Fibroblast of villous mesenchyme (primary cell): ENCODE measurements around the gene SWAP70. TPM values are rescaled to one million over a fixed set of nuclear protein-coding genes. Genes with fewer than 3 reads are reported as not detected.

Source experiments
- DNase-seq: peaks from one replicate; pipeline ENCODE4 v3.0.0-alpha.2; 2010; ENCODE audit warnings: low read depth
- H3K4me3 ChIP-seq: 2 replicates; pipeline ENCODE4 v1.5.1; 2011; ENCODE audit warnings: low read depth, mild to moderate bottlenecking, low read length
- CTCF ChIP-seq: IDR thresholded peaks from 2 replicates; pipeline ENCODE4 v1.5.1; 2012; ENCODE audit warnings: low read depth, mild to moderate bottlenecking, low read length; ENCODE audit not compliant: insufficient read depth
- total RNA-seq: library from RNA; depleted of rRNA; stranded (reverse); fragments of >200 nt; gene quantifications from 2 replicates; pipeline ENCODE4 v1.2.3, GENCODE V29; 2012

The SWAP70 gene
- total RNA-seq, 1 donor: 63.0 TPM

- no peak overlapping the region for H3K4me3 ChIP-seq
- DNase-seq: peak; percentile 88
- TF ChIP-seq CTCF: no peak
Measured at GRCh38 chr11:9755561-9756185, 91.8 kb downstream of the SWAP70 start.

- DNase-seq: no peak
- no peak for TF ChIP-seq CTCF
- no peak overlapping the region for H3K4me3 ChIP-seq
Measured at GRCh38 chr11:9756461-9756860, 92.6 kb downstream of the SWAP70 start.

GRCh38 chr11:9756878-9757277 is 93.0 kb downstream of the SWAP70 start:
- H3K4me3 ChIP-seq: no peak overlapping the region
- no peak for TF ChIP-seq CTCF
- no peak for DNase-seq

GRCh38 chr11:9757809-9758636 is 94.1 kb downstream of the SWAP70 start:
- TF ChIP-seq CTCF: peak; percentile 39
- DNase-seq: peak; percentile 76
- H3K4me3 ChIP-seq: peak overlapping the region; percentile 59

- DNase-seq: peak; percentile 87
- H3K4me3 ChIP-seq: peak overlapping the region; percentile 59
- TF ChIP-seq CTCF: peak; percentile 39
Measured at GRCh38 chr11:9758637-9759518, 95.0 kb downstream of the SWAP70 start.

GRCh38 chr11:9759519-9760192 is 95.8 kb downstream of the SWAP70 start:
- no peak for TF ChIP-seq CTCF

More at GRCh38 chr11:9759519-9760192, 95.8 kb downstream of the SWAP70 start:
- peak overlapping the region; percentile 59 for H3K4me3 ChIP-seq
- peak; percentile 99 for DNase-seq
